GM21619 (cell line): ENCODE results near the gene RSPRY1.
"Not testable (repeated sequence)": the region's sequence is repeated elsewhere in the genome, so short reads cannot be mapped to it uniquely, and the experiment has no call there.

Experiments used
- ATAC-seq: cut with Tn5 transposase; IDR thresholded peaks from one replicate; pipeline ENCODE4 v1.9.1; 2021; ENCODE audit not compliant: unreplicated experiment

Gene RSPRY1

DNA sequence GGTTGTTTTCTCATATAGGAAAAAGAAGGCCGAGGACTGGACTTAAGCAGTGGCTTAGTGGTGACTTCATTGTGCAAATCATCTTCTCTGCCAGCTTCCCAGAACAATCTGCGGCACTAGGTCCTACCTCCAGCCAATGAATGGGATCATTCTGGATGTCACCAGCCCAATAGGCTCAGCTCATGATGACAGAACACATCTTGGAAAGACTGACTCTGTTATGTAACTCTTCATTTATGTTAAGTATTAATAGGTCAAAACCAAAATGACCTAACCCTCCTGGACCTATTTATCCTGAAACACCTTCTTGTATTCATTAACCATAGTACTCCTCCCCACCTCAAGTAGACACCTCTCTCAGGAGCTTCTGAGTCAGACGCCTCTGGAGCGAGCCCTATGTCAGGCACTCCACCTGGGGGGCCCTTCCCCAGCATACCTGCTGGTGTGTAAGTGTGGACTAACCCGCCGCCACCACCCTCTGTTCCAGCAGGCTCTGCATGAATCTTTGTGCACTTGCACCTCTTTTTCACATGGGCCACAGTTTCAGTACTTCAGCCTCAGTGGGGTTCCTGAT is 66.1 kb downstream of the RSPRY1 start:
- no peak for ATAC-seq

DNA sequence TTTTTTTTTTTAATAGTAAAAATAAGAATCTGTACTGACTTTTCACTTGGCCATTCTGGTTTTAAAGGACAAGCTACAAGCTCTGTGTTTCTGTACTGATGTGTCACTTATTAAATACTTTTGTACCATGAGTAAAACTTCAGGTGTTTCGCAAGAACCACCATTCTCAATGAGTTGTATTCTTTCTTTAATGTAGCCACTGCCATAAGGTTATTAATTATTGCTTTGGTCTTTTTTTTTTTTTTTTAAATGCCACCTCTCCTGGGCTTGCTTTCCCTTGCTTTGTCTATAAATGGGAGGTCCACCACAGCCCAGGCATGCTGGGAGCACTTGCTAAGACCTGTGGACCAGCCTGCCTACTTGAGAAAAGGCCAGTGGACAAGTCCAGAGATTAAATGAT is 67.3 kb downstream of the RSPRY1 start:
- ATAC-seq: no peak

DNA sequence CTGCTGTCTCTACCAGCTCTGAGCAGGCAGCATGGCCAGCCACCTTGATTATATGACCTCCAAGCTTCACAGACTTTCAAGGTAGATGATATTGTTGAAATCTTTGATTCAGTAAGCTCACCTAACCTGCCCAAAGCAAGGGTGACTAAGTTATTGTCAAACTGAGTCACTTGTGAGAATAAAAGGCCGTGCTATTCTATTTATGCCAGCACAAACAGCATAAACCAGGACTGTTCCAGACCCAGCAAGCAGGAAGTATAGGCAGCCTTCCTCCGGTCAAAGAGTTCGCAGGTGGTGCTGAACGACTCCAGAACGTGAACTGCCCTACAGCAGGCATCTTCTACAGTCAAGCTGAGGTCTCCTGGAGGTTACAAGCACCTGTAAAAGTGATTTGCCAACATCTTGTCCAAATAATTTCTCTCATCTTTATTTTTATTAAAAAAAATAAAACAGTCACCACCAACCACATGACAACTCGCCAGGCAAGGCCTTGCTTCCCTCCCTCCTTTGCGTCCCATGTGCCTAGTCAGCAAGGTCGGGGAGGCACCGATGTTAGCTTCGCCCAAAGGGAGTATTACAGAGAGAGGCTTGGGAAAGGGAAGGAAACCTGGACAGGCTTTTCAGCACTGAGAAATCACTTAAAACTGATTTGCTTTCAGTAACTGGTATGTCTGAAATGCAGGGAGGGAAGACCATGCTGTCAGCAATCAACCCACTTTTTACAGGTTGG is 69.7 kb downstream of the RSPRY1 start:
- ATAC-seq: no peak

DNA sequence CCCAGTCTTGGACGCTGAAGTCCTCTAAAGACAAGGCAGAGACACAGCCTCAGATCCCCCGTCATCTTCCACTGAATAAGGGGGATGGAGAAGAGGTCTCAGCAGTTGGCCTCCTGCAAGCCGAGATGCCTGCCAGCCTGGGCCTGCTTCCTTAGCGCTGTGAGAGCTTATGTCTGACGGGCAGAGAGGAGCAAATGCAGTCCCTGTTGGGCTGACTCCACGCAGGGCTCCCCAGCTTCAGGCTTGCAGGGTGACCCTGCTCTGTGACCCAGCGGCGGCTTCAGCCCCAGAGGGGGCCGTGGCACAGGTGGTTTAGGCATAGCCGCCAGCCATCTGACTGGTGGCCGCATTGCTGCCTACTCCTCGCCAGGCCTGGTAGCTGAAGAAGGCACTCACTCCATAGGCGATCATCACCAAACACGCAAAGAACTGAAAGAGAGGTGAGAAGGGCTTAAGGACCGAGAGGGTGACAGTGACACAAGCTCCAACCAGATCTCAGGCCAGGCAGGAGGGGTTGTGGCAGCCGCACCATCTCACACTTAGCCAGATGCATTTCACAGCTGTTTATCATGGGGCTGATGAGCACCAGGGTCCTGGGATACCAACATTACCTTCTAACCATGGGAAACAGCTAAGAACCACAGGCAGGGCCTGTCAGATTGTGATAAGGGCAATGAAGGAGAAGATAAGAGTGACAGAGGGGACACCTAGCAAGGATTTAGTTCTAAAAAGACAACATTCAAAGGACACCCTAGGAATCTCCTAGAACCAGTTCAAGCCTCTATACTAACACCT is 70.7 kb downstream of the RSPRY1 start:
- no peak for ATAC-seq

DNA sequence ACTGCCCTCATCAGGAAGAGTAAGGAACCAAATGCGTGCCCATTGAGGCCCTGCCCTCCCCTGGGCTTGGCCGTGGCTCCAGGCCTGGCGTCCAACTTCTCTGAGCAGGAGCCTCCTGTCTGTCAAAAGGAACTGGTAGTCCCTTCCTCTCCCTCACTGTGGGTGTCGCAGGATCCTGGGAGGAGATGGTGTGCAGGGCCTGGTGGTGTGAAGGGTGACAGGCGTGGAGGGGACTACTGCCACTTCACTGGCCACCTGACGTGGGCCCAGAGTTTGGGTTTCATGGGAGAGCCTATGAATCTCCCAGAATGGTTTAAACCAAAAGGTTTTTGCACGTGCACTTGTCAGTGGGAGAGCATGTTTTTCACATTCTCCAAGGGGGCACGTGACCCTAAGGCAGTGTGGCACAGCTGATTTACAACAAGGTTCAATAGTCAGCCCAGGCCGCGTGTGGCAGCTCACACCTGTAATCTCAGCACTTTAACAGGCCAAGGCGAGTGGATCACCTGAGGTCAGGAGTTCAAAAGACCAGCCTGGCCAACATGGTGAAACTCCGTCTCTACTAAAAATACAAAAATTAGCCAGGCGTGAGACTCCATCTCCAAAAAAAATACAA is 71.4 kb downstream of the RSPRY1 start:
- ATAC-seq: no peak

DNA sequence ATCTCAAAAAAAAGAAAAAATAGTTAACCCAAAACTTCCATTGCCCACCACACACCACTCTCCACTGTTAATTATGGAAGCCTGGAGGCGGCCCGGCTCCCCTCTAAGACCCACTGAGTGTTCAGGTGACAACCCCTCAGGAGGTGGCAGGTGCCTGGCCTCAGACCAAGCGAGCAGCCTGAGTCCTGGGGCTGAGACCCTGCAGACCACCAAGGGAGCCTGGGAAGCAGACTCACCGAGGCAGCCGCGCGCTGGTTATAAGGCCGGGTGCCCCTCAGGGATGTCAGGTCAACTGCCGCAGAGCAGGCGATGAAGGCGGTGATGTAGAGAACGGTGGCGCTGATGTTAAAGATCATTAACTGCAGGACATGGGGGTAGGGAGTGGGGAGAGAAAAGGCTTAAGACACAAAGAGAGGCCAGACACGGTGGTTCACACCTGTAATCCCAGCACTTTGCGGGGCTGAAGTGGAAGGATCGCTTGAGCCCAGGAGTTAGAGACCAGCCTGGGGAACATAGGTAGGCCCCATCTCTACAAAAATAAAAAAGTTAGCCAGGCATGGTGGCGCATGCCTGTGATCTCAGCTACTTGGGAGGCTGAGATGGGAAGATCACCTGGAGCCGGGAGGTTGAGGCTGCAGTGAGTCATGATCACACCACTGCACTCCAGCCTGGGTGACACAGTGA is 72.2 kb downstream of the RSPRY1 start:
- ATAC-seq: no peak

DNA sequence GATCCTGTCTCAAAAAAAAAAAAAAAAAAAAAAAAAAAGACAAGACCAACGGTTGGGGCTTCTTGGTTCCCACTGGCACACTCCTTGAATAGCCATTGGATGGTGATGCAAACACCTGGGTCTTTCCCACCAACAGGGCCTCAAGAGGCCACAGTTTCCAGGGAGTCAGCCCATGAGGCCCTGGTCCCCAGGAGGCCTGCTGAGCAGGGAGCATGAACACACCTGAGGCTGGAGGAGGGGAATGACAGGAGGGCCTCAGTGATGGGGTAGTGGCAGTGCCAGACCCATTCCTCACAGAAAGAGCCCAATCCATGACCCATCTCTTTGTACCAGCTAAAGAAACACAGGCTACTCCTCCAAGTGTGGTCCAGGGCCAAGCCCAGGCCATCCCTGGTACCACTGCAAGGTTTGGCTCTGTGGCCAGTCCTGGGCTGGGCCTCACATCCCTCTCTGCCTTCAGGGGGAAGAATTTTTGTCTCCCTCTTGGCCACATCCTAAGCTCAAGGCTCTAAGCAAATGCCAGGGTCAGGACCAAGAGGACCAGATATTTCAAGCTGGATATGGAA is 72.9 kb downstream of the RSPRY1 start:
- ATAC-seq: no peak

DNA sequence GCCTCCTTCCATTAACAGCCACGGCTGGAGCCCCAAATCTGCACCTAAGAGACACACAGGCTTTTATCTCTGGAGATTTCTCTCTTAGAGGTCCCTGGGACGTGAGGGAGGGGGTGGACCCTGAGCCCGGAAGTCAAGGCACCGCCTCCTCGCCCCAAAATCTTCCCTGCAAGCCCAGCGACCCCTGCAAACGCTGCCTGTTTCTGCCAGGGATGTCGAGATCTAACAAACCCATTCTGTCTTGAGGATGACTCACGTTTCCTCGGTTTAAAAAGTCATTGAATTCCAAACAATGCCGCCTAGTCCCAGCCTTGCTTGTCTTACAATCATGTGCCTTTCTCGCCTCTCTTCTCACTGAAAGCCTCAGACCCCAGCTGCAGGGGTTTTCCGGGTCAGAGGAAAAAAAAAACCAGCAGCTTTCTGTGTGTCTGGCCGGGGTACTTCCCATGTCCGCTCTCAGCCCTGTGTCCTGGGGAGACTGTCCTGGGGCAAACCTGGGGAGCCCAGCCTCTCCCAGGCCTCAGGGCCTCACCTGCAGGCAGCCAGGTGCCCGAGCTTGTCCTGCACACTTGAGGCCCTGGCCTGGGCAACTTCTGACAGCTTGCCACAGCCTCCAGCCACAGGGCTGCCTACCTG is 74.3 kb downstream of the RSPRY1 start:
- no peak for ATAC-seq

DNA sequence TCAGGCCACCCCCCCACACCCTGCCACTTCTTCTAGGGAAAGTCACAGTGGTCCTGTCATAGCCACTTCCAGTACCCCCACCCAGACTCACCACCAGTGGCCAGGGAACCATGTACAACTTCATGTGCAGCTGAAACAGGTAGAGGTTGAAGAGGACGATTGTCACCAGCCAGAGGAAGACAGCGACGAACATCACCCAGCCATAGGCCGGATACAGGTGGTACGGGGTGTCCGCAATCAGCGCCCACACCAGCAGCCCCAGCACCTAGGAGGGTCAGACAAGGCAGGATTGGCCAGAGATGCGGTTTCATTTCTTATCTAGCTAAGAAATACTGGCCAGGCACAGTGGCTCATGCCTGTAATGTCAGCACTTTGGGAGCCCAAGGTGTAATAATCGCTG is 75.7 kb downstream of the RSPRY1 start:
- ATAC-seq: no peak

DNA sequence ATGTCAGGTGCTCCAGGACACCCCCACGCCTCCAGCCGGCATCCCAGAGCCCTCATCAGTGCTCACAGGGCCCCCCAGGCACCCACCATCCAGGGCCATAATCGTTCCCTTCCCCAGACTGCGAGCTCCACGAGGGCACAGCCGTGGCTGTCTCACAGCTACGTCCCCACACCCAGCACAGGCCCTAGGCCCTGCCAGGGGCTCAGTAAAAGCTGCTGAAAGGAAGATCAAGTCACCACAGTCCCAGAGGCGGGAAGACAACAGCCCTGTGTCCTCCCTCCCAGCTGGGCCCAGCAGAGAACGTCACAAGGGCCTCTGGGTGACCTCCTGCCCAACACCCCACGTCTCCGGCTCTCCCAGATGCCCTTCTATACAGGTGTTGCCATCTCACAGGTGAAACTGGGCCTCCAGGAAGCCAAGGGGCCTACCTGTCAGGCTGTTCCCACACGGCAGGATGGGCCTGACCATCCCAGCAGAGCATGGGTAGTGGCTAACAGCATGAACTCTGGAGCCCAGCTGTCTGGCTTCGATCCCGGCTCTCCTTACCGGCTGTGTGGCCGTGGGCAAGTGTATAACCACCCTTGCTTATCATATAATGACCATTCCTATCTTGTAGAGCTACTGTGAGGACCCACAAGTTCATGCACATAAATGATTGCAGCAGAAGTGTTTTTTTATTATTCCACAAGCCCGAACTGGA is 76.9 kb downstream of the RSPRY1 start:
- no peak for ATAC-seq

DNA sequence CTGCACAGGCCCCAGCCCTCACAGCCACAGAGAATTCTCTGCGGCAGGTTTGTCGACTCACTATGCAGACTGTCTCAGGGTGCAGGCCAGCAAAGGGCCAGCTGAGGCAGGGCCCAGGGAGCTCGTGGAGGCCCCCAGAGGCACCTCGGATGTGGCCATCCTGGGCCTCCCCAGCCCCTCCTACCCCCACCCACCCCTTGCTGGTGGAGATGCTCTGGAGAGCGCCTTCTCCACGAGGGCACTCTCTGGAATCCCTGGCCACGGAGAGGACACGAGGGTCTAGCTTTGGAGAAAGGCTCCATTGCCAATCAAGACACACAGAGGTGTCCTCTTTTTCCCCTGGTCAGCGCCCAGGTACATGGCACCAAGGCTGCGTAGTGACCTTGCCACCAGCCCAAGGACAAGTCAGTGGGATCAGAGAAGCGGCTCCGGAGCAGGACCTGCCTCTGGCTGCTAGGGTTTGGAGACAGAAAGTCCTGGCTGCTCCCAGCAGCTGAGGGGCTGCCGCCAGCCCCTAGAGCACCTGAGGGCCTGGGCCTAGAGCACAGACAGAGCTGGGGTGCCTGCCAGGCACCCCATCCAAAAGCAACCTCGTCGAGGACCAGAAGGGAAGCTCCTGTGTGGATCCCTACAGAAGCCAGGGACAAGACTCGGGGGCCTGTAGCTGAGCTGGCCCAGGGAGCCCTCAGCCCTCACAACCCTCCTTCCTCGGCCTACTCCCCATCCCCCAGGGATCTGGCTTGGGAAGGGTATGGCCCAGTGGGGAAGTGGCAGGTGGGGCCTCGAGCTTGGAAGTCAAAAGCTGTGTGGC is 77.6 kb downstream of the RSPRY1 start:
- ATAC-seq: no peak

DNA sequence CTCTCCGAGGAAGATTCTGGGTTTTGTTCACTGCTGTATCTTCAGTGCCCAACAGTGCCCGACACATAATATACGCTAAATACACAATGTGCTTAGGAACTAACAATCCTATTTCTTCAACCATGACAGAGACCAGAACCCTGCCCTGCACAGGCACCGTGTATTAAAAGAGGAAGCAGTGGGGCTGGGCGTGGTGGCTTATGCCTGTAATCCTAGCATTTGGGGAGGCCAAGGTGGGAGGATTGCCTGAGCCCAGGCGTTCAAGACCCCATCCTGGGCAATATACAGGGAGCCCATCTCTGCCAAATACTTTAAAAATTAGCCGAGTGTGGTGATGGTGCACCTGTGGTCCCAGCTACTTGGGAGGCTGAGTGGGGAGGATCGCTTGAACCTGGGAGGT is 78.3 kb downstream of the RSPRY1 start:
- no peak for ATAC-seq

DNA sequence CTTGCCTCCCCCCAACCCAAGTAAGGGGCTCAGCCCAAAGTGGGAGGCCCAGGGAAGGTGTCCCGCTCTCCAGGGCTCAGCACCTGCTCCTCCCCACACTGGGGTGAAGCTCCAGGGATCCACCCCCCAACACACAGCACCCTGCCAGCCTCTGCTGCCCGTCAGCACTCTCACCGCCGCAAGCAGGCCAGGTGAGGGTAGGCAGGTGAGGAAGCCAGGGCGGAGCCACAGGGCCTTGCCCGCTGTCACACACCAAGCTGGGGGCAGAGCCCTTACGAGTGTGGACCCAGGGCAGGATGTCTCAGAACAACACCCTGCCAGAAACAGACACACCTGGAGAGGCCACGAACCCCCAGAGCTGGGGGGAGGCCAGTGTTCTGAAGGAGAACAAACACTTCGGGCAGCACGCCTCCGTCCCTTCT is 78.8 kb downstream of the RSPRY1 start:
- no peak for ATAC-seq

DNA sequence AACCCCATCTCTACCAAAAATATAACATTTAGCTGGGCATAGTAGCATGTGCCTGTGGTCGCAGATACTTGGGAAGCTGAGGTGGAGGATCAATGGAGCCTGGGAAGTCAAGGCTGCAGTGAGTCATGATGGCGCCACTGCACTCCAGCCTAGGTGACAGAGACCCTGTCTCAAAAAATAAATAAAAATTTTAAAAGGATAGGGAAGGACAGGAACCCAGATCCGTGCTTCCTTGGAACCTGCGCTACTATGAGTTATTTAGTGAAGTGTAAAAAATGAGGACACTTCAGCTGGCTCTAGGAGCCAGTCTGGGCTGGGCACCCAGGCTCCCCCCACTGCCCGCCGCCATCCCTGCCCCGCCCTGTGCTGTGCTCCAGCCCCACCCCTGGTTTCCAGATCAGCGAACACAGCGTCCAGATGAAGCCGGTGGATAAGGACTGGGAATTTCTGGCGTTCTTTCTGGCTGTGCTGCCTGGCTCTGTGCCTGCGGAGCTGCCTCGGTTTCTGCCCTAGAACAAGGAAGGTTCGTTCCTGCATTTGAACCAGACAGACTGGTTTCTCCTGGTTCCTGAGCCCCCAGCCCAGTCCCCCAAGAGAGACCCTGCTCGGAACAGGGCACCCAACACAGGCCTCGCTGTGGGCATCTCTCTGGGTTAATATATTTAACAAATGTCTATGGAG is 79.9 kb downstream of the RSPRY1 start:
- no peak for ATAC-seq

DNA sequence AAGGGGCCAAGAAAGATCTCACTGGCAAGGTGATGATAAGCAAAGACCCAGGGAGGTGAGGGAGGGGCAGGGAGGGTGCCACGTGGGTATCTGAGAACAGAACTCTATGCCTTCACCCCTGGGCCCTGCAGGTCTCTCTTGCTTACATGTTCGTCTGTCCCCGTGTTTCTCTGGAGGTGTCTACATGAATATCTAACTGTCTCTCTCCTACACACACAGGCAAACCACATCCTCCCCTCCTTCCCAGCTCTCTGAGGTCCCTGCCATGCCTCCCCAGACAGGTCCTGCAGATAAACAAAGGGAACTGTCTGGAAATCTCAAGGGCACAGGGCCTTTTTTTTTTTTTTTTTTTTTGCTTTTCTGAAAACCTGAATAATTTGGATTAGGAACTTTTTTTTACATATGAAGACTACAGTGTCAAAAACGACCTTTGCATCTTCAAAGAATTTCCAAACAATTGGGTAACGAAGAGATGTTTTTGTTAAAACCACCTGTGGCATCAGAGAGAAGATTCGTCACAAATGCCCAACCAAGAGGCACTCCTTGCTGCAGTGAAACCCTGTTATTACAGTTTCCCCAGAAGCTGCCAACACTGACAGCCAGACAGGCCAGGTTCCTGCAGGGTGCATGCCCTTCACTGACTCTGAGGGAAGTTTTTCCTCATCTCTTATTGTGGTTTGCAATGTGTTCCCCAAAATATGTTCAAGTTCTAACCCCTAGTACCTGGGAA is 80.6 kb downstream of the RSPRY1 start:
- no peak for ATAC-seq

DNA sequence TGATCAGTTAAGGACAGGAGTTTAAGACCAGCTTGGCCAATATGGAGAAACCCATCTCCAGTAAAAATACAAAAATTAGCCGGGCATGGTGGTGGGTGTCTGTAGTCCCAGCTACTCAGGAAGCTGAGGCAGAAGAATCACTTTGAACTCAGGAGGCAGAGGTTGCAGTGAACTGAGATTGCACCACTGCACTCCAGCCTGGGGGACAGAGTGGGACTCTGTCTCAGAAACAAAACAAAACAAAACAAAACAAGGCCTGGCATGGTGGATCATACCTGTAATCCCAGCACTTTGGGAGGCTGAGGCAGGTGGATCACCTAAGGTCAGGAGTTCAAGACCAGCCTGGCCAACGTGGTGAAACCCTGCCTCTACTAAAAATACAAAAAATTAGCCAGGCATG is 81.2 kb downstream of the RSPRY1 start:
- not testable (repeated sequence) for ATAC-seq
